Spleen (tissue), 11 donors: ENCODE data around the gene PAK6. TPM values are rescaled to one million over a fixed set of nuclear protein-coding genes. Genes with fewer than 3 reads are reported as not detected.

ENCODE experiments used
- DNase-seq: peaks from one replicate; pipeline ENCODE4 v3.0.0-alpha.2; 2020
- H3K27ac ChIP-seq, 8 donors: fragments of 200-600 bp; sonication (generic) in 7 of 8; 1 replicate in 4 of 8; 2 replicates in 4 of 8; pipeline versions ENCODE4 v1.5.0 to v1.8.0; 2016 to 2021; ENCODE audit warnings: inconsistent platforms in 4 of 8, mild to moderate bottlenecking in 4 of 8, moderate library complexity in 1 of 8
- H3K27me3 ChIP-seq, 7 donors: fragments of 200-600 bp; sonication (generic) in 6 of 7; replicated peaks in 1 of 7; 1 replicate in 4 of 7; 2 replicates in 3 of 7; pipeline versions ENCODE4 v1.5.0 to v1.8.0; 2016 to 2021; ENCODE audit warnings: inconsistent platforms in 3 of 7, mild to moderate bottlenecking in 1 of 7
- H3K36me3 ChIP-seq, 6 donors: fragments of 200-600 bp; sonication (generic) in 5 of 6; 1 replicate in 4 of 6; 2 replicates in 2 of 6; pipeline versions ENCODE4 v1.5.0 to v1.8.0; 2016 to 2021; ENCODE audit warnings: inconsistent platforms in 2 of 6
- H3K4me1 ChIP-seq, 6 donors: fragments of 200-600 bp; sonication (generic) in 5 of 6; 1 replicate in 3 of 6; 2 replicates in 3 of 6; pipeline versions ENCODE4 v1.5.0 to v1.8.0; 2016 to 2021; ENCODE audit warnings: inconsistent platforms in 3 of 6
- H3K4me3 ChIP-seq, 8 donors: fragments of 200-600 bp; sonication (generic) in 7 of 8; 1 replicate in 4 of 8; 2 replicates in 4 of 8; pipeline versions ENCODE4 v1.5.0 to v1.8.0; 2016 to 2021; ENCODE audit warnings: inconsistent platforms in 4 of 8, mild to moderate bottlenecking in 4 of 8, moderate library complexity in 2 of 8
- H3K9me3 ChIP-seq, 8 donors: fragments of 200-600 bp; sonication (generic) in 7 of 8; 1 replicate in 4 of 8; 2 replicates in 4 of 8; pipeline versions ENCODE4 v1.5.0 to v1.8.0; 2016 to 2021; ENCODE audit warnings: inconsistent platforms in 4 of 8
- CTCF ChIP-seq, 11 experiments: fragments of 200-600 bp in 7 of 11; fragments of 450-650 bp in 4 of 11; sonication (generic) in 4 of 11; IDR thresholded peaks in 8 of 11; conservative IDR thresholded peaks in 3 of 11; 1 replicate in 7 of 11; 2 replicates in 4 of 11; pipeline versions ENCODE4 v1.4.0 to v1.8.0; 2016 to 2021; ENCODE audit warnings: antibody characterized with exemption in 11 of 11, inconsistent platforms in 4 of 11, mild to moderate bottlenecking in 1 of 11
- POLR2A ChIP-seq, 3 donors: fragments of 450-650 bp; IDR thresholded peaks; one replicate each; pipeline ENCODE4 v1.5.1; 2017; ENCODE audit warnings: antibody characterized with exemption in 3 of 3, mild to moderate bottlenecking in 1 of 3
- POLR2AphosphoS5 ChIP-seq, 3 donors: sonication (generic); formaldehyde crosslinking; IDR thresholded peaks; one replicate each; pipeline ENCODE4 v1.5.1; 2017; ENCODE audit warnings: antibody characterized with exemption in 3 of 3
- WGBS, 5 donors: extraction: QIAGEN DNeasy Blood & Tissue Kit in 3 of 5; methylation state at CpG; one replicate each; pipeline versions ENCODE4 v1.1.5 to v1.1.7; 2013 to 2018; 5-methylcytosine and 5-hydroxymethylcytosine counted together
- intact Hi-C: fragments of 100-400 bp; cut with DNase I; formaldehyde crosslinking; loops from one replicate; pipeline ENCODE4 v1.15.0; 2023; ENCODE audit warnings: low total_unique reads
- polyA plus RNA-seq, 3 donors: library from polyadenylated mRNA; stranded (reverse); fragments of 200-250 nt; gene quantifications; one replicate each; pipeline ENCODE4 v1.2.1, GENCODE V29; 2013
- total RNA-seq, 7 donors: library from RNA; depleted of rRNA in 3 of 7; stranded (reverse); fragments of >200 nt in 3 of 7; fragmentation: NEBNext Ultra II Directional in 4 of 7; extraction: Animal tissue kit (Norgen Biotek cat#: 25700) in 4 of 7; gene quantifications; one replicate each; pipeline versions ENCODE4 v1.1.0 to v1.2.1, GENCODE V29; 2016 to 2021
- donor health status: healthy with polysubstance abuse.
- donor health status: DM: no; HTN: no; CAD: no; lungs with moderate emphysema.
- donor health status: DM: no; HTN: no; CAD: no.
- donor health status: Bipolar disorder and iron deficiency.
- donor health status: healthy.
- donor health status: DM: no; HTN: no; CAD: no.
- donor health status: DM: yes; HTN: yes; CAD: no.

PAK6 gene
- total and polyA plus RNA-seq, 10 donors: 0.24 to 5.4 (median 1.7) TPM

- intact Hi-C loops: no loop called here
- TF ChIP-seq POLR2AphosphoS5 (IDR thresholded peaks at IDR 0.05): no peak
- TF ChIP-seq CTCF (IDR thresholded peaks at IDR 0.05 in 8 of 11, conservative IDR thresholded peaks at IDR 0.05 in 3 of 11): no peak
- no peak for TF ChIP-seq POLR2A (IDR thresholded peaks at IDR 0.05)
- Histone ChIP-seq H3K27ac (no peak overlapping the region), H3K27me3 (peaks cover 0 to 13% (median 0%) of the 10 kb centered on the region in 7 donors), H3K4me3 (peak overlapping the region in 1 of 8 donors; percentile 28), H3K4me1 (peaks cover 0 to 41% (median 7%) of the 10 kb centered on the region in 6 donors), H3K9me3 (no peaks in the 10 kb centered on the region), H3K36me3 (peaks cover 0 to 96% (median 66%) of the 10 kb centered on the region in 6 donors)
- DNase-seq: no peak
- WGBS, 5 donors: 66 to 94% (median 72%) methylated on average over 8 to 12 of the region's 12 CpGs
Measured at GRCh38 chr15:40290545-40290917, 51.7 kb downstream of the PAK6 start.

- peaks cover 0 to 100% (median 68%) of the 10 kb centered on the region in 6 donors for H3K36me3 ChIP-seq
- TF ChIP-seq POLR2AphosphoS5 (IDR thresholded peaks at IDR 0.05) (peak in 1 of 3 donors; percentile 31), CTCF (IDR thresholded peaks at IDR 0.05 in 8 of 11, conservative IDR thresholded peaks at IDR 0.05 in 3 of 11) (no peak)
- no peak overlapping the region for H3K27ac ChIP-seq
- 66 to 87% (median 72%) methylated on average over 41 to 68 of the region's 68 CpGs for WGBS, 5 donors
- peak; percentile 73 for DNase-seq
- H3K4me1 ChIP-seq: peaks cover 0 to 36% (median 7%) of the 10 kb centered on the region in 6 donors
- intact Hi-C loops: no loop called here
- H3K27me3 ChIP-seq: peaks cover 0 to 13% (median 0%) of the 10 kb centered on the region in 7 donors
- H3K9me3 ChIP-seq: no peaks in the 10 kb centered on the region
- H3K4me3 ChIP-seq: peak overlapping the region in 3 of 8 donors; percentile 16 to 50 (median 28)
Measured at GRCh38 chr15:40290918-40291574, 52.2 kb downstream of the PAK6 start.

GRCh38 chr15:40292246-40292645, 53.4 kb downstream of the PAK6 start:
- DNase-seq: no peak
- H3K36me3 ChIP-seq: peaks cover 0 to 100% (median 65%) of the 10 kb centered on the region in 6 donors
- peaks cover 0 to 13% (median 0%) of the 10 kb centered on the region in 7 donors for H3K27me3 ChIP-seq
- TF ChIP-seq POLR2AphosphoS5 (IDR thresholded peaks at IDR 0.05) (no peak), CTCF (IDR thresholded peaks at IDR 0.05 in 8 of 11, conservative IDR thresholded peaks at IDR 0.05 in 3 of 11) (no peak), POLR2A (IDR thresholded peaks at IDR 0.05) (no peak)
- H3K9me3 ChIP-seq: no peaks in the 10 kb centered on the region
- H3K4me3 ChIP-seq: no peak overlapping the region
- H3K4me1 ChIP-seq: peaks cover 0 to 26% (median 7%) of the 10 kb centered on the region in 6 donors
- intact Hi-C loops: no loop called here
- WGBS, 5 donors: 91 to 100% (median 93%) methylated on average over 1 to 3 of the region's 3 CpGs
- no peak overlapping the region for H3K27ac ChIP-seq

- intact Hi-C loops: no loop called here
- Histone ChIP-seq H3K36me3 (peaks cover 0 to 100% (median 66%) of the 10 kb centered on the region in 6 donors), H3K27me3 (peaks cover 0 to 13% (median 0%) of the 10 kb centered on the region in 7 donors), H3K9me3 (no peaks in the 10 kb centered on the region), H3K27ac (no peak overlapping the region), H3K4me1 (peaks cover 0 to 26% (median 7%) of the 10 kb centered on the region in 6 donors), H3K4me3 (no peak overlapping the region)
- TF ChIP-seq POLR2AphosphoS5 (IDR thresholded peaks at IDR 0.05): no peak
- DNase-seq: peak; percentile 41
Measured at GRCh38 chr15:40293006-40293405, 54.1 kb downstream of the PAK6 start.
